HG02884 (cell line): ENCODE results near the gene HOXB8.

Source experiments
- ATAC-seq: cut with Tn5 transposase; IDR thresholded peaks from one replicate; pipeline ENCODE4 v1.9.1; 2021; ENCODE audit warnings: mild to moderate bottlenecking, moderate library complexity; ENCODE audit not compliant: unreplicated experiment

The HOXB8 gene

DNA sequence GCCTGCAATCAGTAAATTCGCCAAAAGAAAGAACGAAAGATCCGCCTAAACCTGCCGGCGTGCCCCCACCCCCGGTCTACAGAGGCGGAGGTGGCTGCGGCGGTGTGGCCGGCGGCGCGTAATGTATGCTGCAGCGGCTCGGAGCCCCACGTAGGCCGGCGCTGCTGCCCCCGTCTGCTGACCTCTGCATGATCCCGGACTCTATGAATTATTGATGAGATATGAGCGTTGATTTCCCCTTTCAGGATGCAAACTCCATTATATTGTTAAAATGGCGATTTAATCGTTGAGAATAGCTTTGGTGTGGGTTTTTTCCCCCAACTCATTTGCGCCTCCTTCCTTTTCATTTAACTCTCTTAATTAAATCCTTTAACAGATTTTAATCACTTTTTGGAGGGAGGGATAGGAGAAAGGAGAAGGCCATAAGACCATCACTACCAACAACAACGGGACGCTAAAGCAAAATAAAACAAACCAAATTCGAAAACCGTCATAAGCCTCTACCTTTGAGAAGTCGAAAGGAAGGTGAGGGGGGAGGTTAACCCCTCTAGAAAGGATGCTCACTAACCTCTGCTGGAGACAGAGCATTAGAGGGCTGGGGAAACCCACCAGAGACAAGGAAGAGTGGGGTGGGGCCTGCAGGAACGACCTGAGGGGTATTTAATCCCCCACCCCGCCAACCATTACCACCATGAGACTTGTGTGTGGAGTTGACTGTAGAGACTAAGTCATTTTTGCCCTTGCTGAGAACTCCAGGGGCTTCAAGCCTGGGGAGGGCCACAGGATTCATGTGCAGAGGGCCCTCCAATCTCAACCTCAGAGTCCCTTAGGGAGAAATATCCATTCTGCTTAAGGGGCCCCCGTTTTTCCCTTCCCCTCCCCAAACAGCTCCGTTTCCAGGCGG, 28.5 kb downstream of the HOXB8 start:
- ATAC-seq = no peak

DNA sequence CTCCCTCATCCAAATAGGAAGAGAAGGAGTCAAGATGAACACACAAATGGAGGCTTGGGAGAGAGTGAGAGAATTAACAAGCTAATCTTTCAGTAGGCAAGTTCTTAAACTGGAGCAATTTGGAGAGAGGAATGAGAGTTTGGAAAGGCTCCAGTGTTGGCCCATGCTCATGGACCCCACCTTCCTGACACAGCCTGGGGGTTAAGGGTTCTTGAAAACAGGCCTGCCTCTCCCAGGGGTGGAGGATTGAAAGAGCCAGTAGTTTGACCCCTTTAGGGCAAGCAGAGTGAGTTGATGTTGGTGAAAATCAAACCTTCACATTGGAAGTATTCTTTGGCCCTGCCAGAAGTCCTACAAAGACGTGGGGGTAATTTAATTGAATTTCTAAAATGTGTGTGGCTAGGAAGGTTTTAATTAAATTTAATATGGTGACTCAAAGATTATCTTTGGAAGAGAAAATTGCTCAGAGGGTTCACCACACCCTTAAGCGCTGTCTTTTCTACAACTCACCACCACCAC, 30.8 kb downstream of the HOXB8 start:
- ATAC-seq = no peak

DNA sequence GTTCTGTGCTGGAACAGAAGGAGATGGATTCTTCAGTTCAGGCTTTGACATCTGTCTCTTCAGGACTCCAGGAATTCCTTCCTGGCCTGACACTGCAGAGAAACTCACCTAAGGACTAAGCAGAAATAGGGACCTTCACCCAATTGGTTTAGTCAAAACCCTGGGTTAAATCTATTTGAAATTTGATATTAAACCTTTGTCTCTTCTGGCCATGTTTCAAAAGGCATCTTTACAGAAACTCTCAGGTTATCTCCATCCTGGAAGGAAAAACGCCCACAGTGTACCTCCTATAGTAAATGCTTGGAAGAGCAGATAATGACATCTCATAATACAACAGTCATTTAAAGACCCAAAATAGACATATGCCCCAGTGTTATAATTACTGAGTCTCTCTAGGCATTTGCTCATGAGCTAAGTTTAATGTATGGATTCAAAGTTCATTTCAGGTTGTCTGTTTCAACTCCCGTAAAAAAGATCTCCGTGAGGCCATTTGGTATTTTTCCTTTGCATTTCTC, 31.3 kb downstream of the HOXB8 start:
- no peak for ATAC-seq

DNA sequence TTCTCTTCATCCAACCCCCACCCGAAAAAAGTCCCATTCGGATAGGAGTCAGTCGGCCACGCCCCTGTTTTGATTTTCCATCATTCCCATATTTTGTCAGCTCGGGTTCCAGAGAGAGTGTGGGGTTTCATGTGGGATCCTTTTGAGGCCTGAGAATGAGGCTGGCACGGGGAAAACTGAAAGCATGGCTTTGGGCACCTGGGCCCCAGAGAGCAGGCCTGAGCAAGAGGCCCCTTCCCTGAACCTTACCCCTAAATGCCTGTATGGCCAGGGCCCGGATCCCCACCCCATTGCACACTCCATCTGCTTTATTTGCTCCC, 32.4 kb downstream of the HOXB8 start:
- no peak for ATAC-seq

DNA sequence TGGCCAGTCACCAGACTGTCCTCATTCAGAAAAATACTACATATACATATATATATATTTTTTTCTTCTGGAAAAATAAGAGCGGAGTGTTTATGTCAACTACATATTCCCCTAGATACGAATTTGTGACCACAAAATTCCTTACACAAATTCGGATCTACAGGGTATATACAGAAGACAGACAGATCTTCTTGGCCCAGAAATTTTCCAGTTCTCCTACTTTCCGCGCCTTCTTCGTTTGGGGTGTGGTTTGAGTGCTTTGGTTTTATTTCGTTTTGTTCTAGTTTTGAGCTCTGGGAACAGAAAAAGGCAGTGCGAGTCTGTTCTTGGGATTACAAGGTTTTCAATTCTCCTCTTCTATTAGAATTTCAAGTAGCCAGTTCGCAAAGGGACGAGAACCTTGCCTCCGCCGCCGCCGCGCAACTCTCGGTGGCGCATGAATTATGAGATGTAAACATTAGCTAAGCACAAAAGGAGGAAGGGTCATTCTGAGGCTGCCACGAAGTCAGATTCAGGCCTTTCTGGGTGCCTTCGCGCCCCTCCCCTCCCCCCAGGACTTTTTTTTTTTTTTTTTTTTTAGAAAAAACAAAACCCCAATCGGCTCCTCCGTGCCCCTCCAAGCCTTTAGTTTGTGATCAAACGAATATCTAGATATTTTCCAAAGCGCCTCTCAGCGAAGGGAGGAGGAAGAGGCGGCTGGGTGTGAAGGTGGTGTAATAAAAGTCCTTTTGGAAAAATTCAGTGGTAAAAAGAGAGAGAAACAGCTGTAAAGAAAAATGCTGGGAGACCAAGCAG, 35.1 kb downstream of the HOXB8 start:
- ATAC-seq = no peak

DNA sequence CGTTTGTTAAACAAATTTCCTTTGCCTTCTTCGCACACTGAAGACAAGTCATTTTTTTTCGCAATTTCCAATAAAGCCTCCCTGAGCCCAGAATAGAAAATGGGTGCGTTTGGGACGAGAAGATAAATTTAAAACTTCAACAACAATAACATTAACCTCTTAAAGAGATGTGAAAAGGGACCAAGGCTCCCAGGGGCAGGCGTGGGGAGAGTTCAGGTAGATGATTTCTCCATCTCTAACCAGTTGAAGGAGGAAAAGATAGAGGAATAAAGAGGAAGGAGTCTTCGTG, 35.7 kb downstream of the HOXB8 start:
- no peak for ATAC-seq

DNA sequence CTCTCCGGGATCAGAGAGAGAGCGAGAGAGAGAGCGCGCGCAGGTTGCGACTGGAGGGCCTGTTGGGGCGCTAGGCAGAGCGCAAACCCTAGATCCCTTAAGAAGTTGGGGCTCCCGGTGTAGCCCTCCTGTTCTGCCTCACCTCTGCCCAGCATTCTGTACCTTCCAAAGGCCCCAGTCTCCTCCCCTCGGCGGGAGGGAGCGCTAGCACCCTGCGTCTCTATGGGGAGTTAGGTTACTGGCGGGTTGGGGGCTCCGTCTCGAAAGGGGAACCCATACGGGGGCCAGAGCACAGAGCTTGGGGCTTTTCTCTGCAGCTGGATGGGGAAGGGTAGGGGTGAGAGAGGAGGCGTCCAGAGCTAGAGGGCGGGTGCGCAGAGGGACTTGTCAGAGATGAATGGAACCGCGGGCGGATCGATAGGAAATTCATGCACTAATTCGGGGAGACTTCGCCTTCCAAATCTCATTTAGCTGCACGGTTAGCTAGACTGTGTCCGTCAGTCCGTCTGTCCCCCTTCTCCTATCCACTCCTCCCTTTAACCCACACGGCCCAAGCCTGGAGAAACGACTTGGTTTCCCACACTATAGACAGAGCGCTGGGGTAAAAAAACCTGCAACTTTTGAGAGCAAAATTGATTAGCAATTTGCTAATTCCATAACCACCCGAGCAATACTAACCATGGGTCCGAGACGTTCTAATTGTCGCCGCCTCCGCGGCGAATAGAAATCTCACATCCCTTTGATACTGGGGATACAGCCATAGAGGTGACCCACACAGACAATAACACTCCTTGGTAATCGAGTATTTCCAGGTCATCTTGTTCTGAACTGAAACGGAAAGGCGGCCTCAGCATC, 36.2 kb downstream of the HOXB8 start:
- no peak for ATAC-seq

DNA sequence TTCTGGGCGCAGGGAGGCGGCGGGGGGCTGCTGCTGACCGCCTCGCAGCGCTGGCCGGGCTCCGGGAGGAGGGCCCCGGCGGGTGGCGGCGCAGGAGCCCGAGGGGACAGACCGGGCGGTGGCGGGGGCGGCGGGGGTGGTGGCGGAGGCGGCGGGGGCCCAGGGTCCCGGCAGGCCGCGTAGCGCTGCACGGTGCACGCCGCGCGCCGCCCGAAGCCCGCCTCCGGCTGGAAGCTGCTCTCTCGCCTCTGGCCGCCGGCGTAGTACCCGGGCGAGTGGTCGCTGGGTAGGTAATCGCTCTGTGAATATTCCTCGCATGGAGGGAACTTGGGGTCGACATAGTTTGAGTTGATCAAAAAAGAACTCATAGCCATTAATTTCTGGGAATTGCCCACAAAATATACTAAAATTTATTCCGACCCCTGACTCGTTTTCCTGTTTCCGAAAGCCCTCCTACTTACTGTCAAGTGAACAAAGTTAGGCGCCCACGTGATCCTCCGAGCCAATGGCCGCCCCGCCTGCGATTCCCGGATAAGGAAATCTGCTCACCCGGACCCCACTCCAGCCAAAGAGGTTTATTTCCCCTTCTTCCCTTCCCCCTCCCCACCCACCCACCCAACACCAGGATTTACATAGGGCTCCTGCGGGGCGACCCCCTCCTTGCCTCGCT, 37.0 kb downstream of the HOXB8 start, which contains the start of gene HOXB4:
TSS of gene HOXB4 (minus strand) at position 405 of the 670 bp plus-strand sequence. CDS start at position 374, 31 bp downstream.
- ATAC-seq = no peak

DNA sequence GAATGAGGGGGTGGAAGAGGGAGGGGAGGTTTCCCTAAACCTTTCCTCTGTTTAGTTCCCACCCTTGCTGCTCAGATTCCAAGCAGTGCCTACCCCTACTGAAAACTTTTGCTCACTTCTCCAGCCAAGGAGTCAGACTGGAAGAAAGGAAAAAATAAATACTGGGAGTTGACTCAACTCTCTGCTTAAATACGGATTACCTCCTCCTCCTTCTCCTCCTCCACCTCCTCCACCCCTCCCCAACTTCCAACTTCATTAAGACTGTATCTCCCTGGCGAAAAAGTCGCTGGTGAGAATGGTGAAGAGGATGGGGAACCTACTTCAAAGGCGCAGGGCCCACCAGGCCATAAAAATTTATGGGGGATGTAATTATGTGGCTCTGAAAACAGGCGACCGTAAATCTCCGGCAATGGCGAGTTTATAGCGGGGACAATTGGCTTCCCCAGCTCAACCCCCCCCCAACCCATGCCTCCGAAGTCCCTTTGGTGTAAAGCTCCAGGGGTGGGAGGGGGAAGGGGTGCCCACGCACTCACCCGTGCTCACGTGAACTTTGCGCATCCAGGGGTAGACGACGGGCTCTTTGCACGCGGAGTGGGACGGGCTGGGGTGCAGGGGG, 37.7 kb downstream of the HOXB8 start:
- ATAC-seq = no peak

DNA sequence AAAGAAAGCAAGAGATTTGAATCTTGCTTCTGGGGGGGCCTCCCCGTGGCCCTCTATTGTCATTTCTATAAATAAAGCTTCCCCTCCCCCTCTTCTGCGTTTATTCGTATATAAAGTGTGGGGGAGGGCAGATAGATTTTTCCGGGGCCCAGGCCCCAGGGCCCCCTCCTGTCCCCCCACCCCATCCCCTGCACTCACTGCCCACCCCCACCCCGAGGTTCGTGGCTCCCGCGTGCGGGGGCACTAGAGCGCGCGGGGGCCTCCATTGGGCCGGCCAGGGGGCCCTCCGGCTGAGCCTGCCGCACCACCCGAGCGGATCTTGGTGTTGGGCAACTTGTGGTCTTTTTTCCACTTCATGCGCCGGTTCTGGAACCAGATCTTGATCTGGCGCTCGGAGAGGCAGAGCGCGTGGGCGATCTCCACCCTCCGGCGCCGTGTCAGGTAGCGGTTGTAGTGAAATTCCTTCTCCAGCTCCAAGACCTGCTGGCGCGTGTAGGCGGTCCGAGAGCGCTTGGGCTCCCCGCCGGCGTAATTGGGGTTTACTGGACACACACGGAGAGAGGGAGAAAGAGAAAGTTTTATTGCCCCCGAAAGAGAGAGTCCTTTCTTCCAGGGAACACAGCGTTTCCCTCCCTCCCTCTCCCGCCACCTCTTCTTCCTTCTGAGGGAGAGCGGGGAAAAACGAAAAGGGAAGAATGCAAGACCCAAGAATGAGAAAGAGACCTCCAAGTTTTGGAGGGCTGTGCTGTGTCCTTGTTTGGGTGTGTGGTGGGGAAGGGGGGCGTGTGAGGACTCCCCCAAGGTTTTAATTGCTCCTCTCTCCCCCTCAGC, 38.4 kb downstream of the HOXB8 start:
- ATAC-seq = no peak

DNA sequence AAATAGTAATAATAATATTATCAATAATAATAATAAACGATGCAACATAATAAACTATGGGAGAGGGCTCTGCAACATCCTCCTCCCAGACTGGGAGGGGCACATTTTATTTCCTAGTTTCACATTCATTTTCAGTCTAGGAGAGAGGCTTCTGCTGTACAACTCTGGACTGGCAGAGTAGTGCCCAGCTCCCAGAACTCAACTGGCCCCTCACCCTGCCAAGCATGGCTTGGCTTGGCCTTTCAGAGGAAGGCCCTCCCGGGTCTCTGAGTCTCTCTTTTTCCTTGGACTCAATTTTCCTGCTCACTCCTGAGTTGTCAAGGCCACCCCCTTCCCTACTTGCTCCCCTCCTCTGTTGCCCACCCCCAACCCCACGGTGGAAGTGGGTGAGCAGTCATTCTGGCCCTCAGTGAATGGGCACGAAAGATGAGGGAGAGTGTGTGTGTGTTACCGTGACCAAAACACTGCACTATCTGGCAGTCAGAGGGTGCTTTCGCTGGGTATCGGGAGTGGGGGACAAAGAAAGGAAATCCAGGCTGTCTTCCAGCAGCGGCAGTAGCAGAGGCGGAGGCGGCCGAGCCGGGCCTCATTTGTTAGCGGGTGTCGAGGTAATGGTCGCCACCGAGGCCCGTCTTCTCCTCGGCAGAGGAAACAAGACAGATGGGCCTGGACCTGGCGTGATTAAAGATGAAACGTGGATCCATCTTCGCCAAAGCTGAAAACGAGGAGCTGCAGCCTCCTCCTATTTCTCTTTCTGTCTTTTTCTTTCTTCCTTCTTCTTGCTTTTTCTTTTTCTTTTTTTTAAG, 39.2 kb downstream of the HOXB8 start:
- no peak for ATAC-seq

DNA sequence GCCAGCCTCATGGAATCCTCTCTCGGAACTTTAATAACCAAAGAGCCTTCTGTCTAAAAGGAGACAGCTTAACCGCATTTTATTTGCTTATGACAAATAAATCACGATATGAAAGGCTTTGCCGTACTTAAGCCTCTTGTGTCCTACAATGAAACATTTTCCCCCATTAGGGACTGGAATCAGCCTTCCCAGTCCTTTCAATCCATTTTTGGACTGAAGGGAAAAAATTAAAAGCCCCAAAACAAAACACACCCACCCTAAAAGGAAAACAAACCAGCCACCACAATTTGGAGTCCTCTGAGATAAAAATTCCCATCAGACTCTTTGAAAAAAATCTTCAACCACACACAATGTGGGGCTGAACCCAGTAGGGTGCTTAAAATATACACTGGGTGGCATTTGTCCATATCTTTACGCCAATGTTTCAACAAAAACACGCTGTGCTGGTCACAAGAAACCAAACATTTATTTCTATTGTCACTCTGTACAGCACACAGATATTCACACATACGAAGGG, 40.0 kb downstream of the HOXB8 start:
- ATAC-seq = no peak

DNA sequence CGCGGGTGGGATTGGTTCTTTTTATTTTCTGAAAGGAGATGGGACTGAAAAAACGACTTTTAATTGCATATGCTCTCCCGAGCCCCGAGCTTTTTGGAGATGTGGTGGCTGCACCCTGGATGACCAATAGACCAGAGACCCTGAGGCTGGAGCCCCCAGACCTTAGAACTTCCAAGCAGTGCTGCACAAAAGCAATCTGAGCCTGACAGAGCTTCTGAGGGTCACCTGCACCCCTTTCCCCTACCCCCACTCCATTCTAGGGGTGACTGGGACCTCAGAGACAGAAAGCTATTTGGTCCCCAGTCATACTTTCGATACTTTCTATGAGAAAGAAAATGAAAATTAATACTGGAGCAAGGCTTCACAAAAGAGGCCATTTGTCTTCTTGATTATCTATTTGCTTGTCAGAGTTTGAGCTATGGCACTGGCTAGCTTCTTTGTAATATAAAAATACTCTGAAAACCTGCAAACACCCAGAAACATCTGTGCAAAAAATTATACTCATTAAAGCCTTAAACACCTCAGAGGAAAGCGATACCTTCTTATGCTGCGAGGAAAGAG, 40.5 kb downstream of the HOXB8 start:
- no peak for ATAC-seq

DNA sequence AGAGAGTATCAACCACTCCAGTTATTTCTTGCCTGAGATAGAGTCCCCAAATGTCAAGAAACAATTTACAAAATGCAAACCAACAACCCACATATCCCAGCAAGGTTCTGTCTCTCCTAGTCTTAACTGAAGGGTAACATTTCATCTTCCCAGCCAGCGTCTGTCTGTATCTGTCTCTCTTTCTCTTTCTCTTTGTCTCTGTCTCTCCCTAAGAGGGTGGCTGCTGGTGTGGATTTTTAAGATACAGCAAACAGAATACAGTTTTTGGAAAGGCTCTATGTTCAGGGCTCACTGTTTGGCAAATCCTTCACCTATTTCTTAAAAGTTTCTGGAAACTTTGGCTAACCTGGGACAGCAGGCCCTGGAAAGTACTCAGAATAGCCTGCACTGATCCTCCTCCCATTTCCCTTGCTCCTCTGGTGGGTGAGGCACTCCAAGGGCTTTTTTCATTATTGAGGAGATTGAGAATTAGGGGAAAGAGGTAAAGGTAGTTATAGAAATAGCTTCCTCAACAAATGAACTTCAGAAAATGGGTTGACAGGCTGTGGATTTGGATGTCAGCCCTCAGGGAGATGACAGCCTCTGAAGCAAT, 43.2 kb downstream of the HOXB8 start:
- no peak for ATAC-seq

DNA sequence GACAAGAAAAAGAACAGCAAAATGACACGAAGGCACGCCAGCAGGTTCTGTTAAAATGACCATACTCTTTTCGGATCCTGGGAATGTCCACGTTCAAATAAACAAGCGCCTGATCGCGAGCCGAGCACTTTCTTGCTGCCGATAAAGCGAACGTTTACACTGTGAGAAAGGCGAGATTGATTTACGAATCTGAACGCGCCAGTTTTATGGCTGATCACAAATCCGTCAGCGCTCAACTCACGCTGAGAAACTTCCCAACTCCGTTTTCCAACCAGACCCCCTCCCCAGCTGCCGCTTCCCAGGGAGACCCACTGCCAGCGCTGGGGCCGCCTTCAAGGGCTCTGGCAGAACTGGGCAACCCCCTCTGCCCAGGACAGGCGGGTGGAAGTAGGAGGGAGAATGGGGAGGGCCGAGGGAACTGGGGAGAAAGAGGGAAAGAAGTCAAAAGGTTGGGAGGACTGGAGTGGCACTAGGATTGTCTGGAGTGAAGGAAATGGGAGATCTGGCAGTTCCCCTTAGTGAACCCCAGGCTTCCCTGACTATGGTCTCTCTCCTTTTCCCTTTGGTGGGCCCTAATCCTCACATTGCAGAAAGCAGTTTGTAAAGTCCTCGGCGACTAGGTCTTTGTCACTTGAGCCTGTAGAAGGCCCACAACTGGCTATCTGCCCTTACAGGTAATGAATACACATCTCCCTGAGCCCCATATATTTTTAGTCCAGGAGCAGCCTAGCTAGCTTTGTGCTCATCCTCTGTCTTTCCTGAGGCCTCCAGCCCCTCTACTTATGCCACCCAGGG, 43.9 kb downstream of the HOXB8 start:
- ATAC-seq = no peak

DNA sequence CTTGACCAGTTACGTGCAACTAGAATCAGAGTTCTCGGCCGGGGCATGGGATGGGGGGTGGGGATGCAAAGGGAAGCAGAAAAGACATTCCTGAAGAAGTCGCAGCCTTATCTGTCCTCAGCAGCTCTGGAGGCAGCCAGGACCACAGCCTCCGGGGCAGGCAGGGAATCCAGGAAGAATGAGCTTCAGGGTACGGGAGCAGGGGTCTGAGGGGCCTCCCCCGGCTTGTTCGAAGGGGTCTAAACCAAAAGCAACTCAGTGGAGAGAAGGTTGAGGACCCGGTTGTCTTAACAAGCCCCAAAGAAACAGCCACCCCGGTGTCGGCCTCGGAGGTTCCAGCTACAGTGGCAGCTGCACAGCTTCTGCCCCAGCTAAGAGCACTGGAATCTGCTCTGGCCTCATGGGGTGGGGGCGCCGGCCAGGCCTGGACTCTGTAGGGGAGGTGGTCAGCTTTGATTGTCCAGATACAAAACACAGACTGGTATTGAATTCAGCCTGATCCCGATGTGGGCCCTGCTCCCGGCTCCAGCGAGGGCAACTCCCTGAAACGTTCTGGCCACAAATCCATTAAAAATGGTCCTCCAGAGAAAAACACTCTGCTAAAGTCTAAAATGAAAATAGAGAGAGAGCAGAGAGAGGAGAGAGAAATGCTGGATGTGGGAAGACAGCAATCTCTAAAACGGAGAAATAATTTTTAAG, 44.6 kb downstream of the HOXB8 start:
- no peak for ATAC-seq
